ENCODE results near the gene RUNX1. TPM values are rescaled to one million over a fixed set of nuclear protein-coding genes. Genes with fewer than 3 reads are reported as not detected.

Gene RUNX1
- total and polyA plus RNA-seq, 2 donors (not counting 3 experiments of a cell fraction or from before 2014, with no cell fraction given): 4.6 to 17.9 TPM

GRCh38 chr21:35097525-35097924, 48.4 kb upstream of the RUNX1 start:
- intact Hi-C loops (cut with micrococcal nuclease): no loop called here
- POLR2A ChIA-PET: no interaction called here
- FAIRE-seq: no peak

More at GRCh38 chr21:35097525-35097924, 48.4 kb upstream of the RUNX1 start:
- CTCF ChIA-PET: interaction anchor here (0.7 kb wide), 1 partner anchor 11 kb away, joined by 3 read pairs; no protein-coding TSS in a partner anchor
- no peaks in the 10 kb centered on the region for H3K9me3 ChIP-seq (replicated peaks; ENCODE audit: control insufficient read depth, insufficient read depth, low read length)
- no peak overlapping the region for H3K9ac ChIP-seq (replicated peaks; ENCODE audit: extremely low read depth, insufficient read depth, low read length)
- no peaks in the 10 kb centered on the region for H3K27me3 ChIP-seq (ENCODE audit: control insufficient read depth in 2 of 2, insufficient read depth in 2 of 2, low read length in 2 of 2)
- DNase-seq (ENCODE audit: low read depth, low spot score): no peak
- no peaks in the 10 kb centered on the region for H3K79me2 ChIP-seq (ENCODE audit: control insufficient read depth, insufficient read depth, low read length)
- TF ChIP-seq GATA2 (IDR thresholded peaks at IDR 0.05; ENCODE audit: insufficient read depth, insufficient read length, low read depth, low read length) (no peak), FOS (IDR thresholded peaks at IDR 0.05; ENCODE audit: borderline replicate concordance, insufficient read depth, low read length) (no peak), MAX (IDR thresholded peaks at IDR 0.05; ENCODE audit: insufficient read depth, insufficient read length) (no peak), POLR2A (IDR thresholded peaks at IDR 0.05; ENCODE audit: low read depth, low read length) (no peak), EZH2 (IDR thresholded peaks at IDR 0.05; ENCODE audit: borderline replicate concordance, low read depth, low read length, severe bottlenecking) (no peak), CTCF (IDR thresholded peaks at IDR 0.05; ENCODE audit: extremely low read depth in 1 of 2, insufficient read depth in 1 of 2, low read depth in 1 of 2, low read length in 2 of 2) (no peak), JUN (IDR thresholded peaks at IDR 0.05; ENCODE audit: borderline replicate concordance, insufficient read depth, insufficient read length, low read depth) (no peak), POLR2AphosphoS5 (IDR thresholded peaks at IDR 0.05; ENCODE audit: insufficient read depth, low read depth, low read length) (no peak), MYC (IDR thresholded peaks at IDR 0.05; ENCODE audit: low read depth, low read length) (no peak)
- no peaks in the 10 kb centered on the region for H3K9me1 ChIP-seq (replicated peaks; ENCODE audit: control insufficient read depth, extremely low read depth, insufficient read depth, low read length)
- no peak overlapping the region for H3K4me3 ChIP-seq (replicated peaks in 1 of 3; ENCODE audit: insufficient read depth in 1 of 3, low read depth in 1 of 3, low read length in 3 of 3)
- dilution Hi-C loops (cut with MboI; ENCODE audit: extremely low pct_ligation_motif_present, low sequenced_read_pairs): no loop called here
- H4K20me1 ChIP-seq (replicated peaks; ENCODE audit: control insufficient read depth, extremely low read depth, insufficient read depth, low read length): no peaks in the 10 kb centered on the region
- H3K36me3 ChIP-seq (ENCODE audit: control insufficient read depth in 2 of 2, extremely low read depth in 1 of 2, insufficient read depth in 2 of 2, low read length in 2 of 2): no peaks in the 10 kb centered on the region
- H3K4me1 ChIP-seq (ENCODE audit: control insufficient read depth, extremely low read depth, insufficient read depth, low read length): no peaks in the 10 kb centered on the region
- no peak overlapping the region for H3K27ac ChIP-seq (ENCODE audit: insufficient read depth, low read depth, low read length)
- H2AFZ ChIP-seq (ENCODE audit: low read depth, low read length): no peak overlapping the region
- H3K4me2 ChIP-seq (ENCODE audit: insufficient read depth, low read length): no peak overlapping the region
- no TSS peak for BruUV-seq (replicated peaks)

All from endothelial cell of umbilical vein (primary cell).